HCT116 (cell line): ENCODE data around the gene CXADR. TPM values are rescaled to one million over a fixed set of nuclear protein-coding genes. Genes with fewer than 3 reads are reported as not detected.
"Not testable (repeated sequence)": the region's sequence is repeated elsewhere in the genome, so short reads cannot be mapped to it uniquely, and the experiment has no call there.

Experiments used
- ATAC-seq: fragments of 200-7000 bp; cut with Tn5 transposase; 2 replicates; pipeline ENCODE4 v1.9.1; 2020; ENCODE audit warnings: mild to moderate bottlenecking, moderate library complexity
- BruUV-seq: library from RNA; stranded (reverse); fragments of 400-500 nt; replicated peaks from 2 replicates; lab custom pipeline; 2021; lab: Mats Ljungman, UMichigan
- CTCF ChIA-PET: fragments of 300-600 bp; sonication (Branson Sonifier 250); formaldehyde crosslinking; loops from one replicate; lab custom pipeline; 2021; ENCODE audit warnings: antibody characterized with exemption; lab: Charles Lee
- POLR2A ChIA-PET: fragments of 300-600, 350-600 bp; sonication (Branson Sonifier 250); formaldehyde crosslinking; loops from one replicate; lab custom pipeline; 2021; ENCODE audit warnings: antibody characterized with exemption; lab: Charles Lee
- RAD21 ChIA-PET, 2 experiments: fragments of 300-600 bp; sonication (Branson Sonifier 250); formaldehyde crosslinking; loops; one replicate each; lab custom pipeline; 2023; ENCODE audit warnings: low total read pairs in 2 of 2; ENCODE audit not compliant: uncharacterized antibody in 2 of 2, unreplicated experiment in 2 of 2, low non-redundant PET in 1 of 2; lab: Charles Lee
- DNase-seq: peaks from one replicate; pipeline ENCODE4 v3.0.0-alpha.2; 2010; ENCODE audit warnings: low read depth, low spot score
- H2AFZ ChIP-seq: fragments of 200-600 bp; shearing (Covaris generic), sonication (generic); 2 replicates; pipeline ENCODE4 v1.6.1; 2017; ENCODE audit warnings: low read depth, mixed run types, mixed read lengths, antibody characterized with exemption, low read length; ENCODE audit not compliant: poor library complexity, severe bottlenecking
- H3K27ac ChIP-seq: 2 replicates; pipeline ENCODE4 v1.5.1; 2012; ENCODE audit warnings: low read depth, low read length
- H3K27me3 ChIP-seq: fragments of 200-600 bp; sonication (generic); 2 replicates; pipeline ENCODE4 v1.6.1; 2016; ENCODE audit warnings: mixed run types, low read length, mixed read lengths; ENCODE audit not compliant: insufficient read depth
- H3K36me3 ChIP-seq, 2 experiments: fragments of 200-500 bp in 1 of 2; fragments of 200-600 bp in 1 of 2; sonication (Bioruptor generic) in 1 of 2; sonication (generic) in 1 of 2; 2 replicates each; pipeline versions ENCODE4 v1.5.1 to v1.6.1; 2014 to 2016; ENCODE audit warnings: low read length in 2 of 2, inconsistent platforms in 1 of 2, mixed read lengths in 1 of 2, mixed run types in 1 of 2; ENCODE audit not compliant: insufficient read depth in 2 of 2, control insufficient read depth in 1 of 2
- H3K4me1 ChIP-seq, 2 experiments: fragments of 200-600 bp in 1 of 2; sonication (generic) in 1 of 2; 2 replicates each; pipeline versions ENCODE4 v1.5.1 to v1.6.1; 2012 to 2017; ENCODE audit warnings: low read length in 2 of 2, inconsistent platforms in 1 of 2, mild to moderate bottlenecking in 1 of 2, mixed read lengths in 1 of 2, mixed run types in 1 of 2, moderate library complexity in 1 of 2; ENCODE audit not compliant: insufficient read depth in 2 of 2, control insufficient read depth in 1 of 2
- H3K4me2 ChIP-seq: fragments of 200-600 bp; sonication (generic); 2 replicates; pipeline ENCODE4 v1.6.1; 2017; ENCODE audit warnings: mixed run types, low read length, mixed read lengths
- H3K4me3 ChIP-seq, 2 experiments: fragments of 200-600 bp in 1 of 2; sonication (generic) in 1 of 2; replicated peaks in 1 of 2; 2 replicates each; pipeline ENCODE4 v1.5.1; 2011 to 2016; ENCODE audit warnings: low read length in 2 of 2, control low read depth in 1 of 2, low read depth in 1 of 2, mild to moderate bottlenecking in 1 of 2, mixed read lengths in 1 of 2, mixed run types in 1 of 2
- H3K79me2 ChIP-seq: fragments of 200-600 bp; sonication (generic); 2 replicates; pipeline ENCODE4 v1.6.1; 2017; ENCODE audit warnings: mild to moderate bottlenecking, mixed run types, low read length, moderate library complexity, mixed read lengths; ENCODE audit not compliant: insufficient read depth
- H3K9ac ChIP-seq: fragments of 200-600 bp; sonication (generic); 2 replicates; pipeline ENCODE4 v1.6.1; 2016; ENCODE audit warnings: low read length, mixed read lengths
- H3K9me2 ChIP-seq: fragments of 200-600 bp; sonication (generic), shearing (Covaris generic); 2 replicates; pipeline ENCODE4 v1.6.1; 2017; ENCODE audit warnings: mixed run types, mild to moderate bottlenecking, moderate library complexity; ENCODE audit not compliant: insufficient read depth
- H3K9me3 ChIP-seq, 2 experiments: fragments of 200-500 bp in 1 of 2; fragments of 200-600 bp in 1 of 2; sonication (Bioruptor generic) in 1 of 2; sonication (generic) in 1 of 2; 2 replicates each; pipeline ENCODE4 v1.6.1; 2014 to 2017; ENCODE audit warnings: low read length in 2 of 2, mixed read lengths in 2 of 2, inconsistent platforms in 1 of 2, low read depth in 1 of 2, mild to moderate bottlenecking in 1 of 2, mixed run types in 1 of 2, moderate library complexity in 1 of 2; ENCODE audit not compliant: control insufficient read depth in 1 of 2, insufficient read depth in 1 of 2
- H4K20me1 ChIP-seq: fragments of 200-600 bp; sonication (generic), shearing (Covaris generic); 2 replicates; pipeline ENCODE4 v1.6.1; 2017; ENCODE audit warnings: mixed run types, mild to moderate bottlenecking, moderate library complexity; ENCODE audit not compliant: insufficient read depth
- FOSL1 ChIP-seq: IDR thresholded peaks from 2 replicates; pipeline ENCODE4 v1.6.1; 2012; ENCODE audit warnings: low read depth
- SP1 ChIP-seq: IDR thresholded peaks from 2 replicates; pipeline ENCODE4 v1.6.1; 2012; ENCODE audit warnings: low read depth
- TCF7L2 ChIP-seq: IDR thresholded peaks from 2 replicates; pipeline ENCODE4 v1.7.0; 2011; ENCODE audit warnings: borderline replicate concordance, inconsistent platforms; ENCODE audit not compliant: insufficient read depth, insufficient read length; ENCODE audit errors: extremely low read depth
- YY1 ChIP-seq: IDR thresholded peaks from 2 replicates; pipeline ENCODE4 v1.6.1; 2011; ENCODE audit warnings: low read length, low read depth, moderate library complexity, mild to moderate bottlenecking; ENCODE audit not compliant: insufficient replicate concordance; ENCODE audit errors: extremely low read depth
- intact Hi-C: fragments of 100-400 bp; cut with micrococcal nuclease; formaldehyde crosslinking; loops from 2 replicates; pipeline ENCODE4 v1.10.0; 2022
- total RNA-seq: library from RNA; stranded (reverse); gene quantifications from one replicate; pipeline ENCODE4 v1.2.1, GENCODE V29; 2021; ENCODE audit not compliant: unreplicated experiment
- TF ChIP-seq, protein P1 (sequence below): IDR thresholded peaks from 2 replicates; pipeline ENCODE4 v1.6.1; 2012
- TF ChIP-seq, protein P2 (sequence below): IDR thresholded peaks from 2 replicates; pipeline ENCODE4 v1.6.1; 2012

Gene CXADR
- total RNA-seq, 1 experiment from 2014 or later, result 21.6 TPM

DNA sequence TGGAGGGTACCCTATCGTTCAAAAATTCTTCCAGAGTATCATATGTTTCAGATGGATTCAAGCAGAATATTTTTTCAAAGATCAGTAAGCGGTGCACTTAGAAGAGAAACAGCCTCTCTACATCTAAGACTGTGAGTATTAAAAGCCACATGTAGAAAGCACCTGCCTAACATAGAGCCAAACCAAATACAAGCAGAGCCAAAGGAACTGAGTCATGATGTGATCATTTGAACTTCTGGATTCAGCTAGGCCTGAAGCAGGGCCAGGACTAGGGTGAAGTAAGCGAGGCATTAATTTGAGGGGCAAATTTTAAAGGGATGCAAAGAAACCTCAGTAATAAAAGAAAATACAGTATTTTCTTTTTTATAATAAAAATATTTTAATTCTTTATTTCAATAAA is 23.3 kb upstream of the CXADR start:
- H3K36me3 ChIP-seq, DNase-seq, H2AFZ ChIP-seq, H3K9ac ChIP-seq, H3K9me2 ChIP-seq, H4K20me1 ChIP-seq, POLR2A ChIA-PET, H3K27ac ChIP-seq, BruUV-seq, H3K4me3 ChIP-seq, H3K79me2 ChIP-seq, CTCF ChIA-PET, H3K9me3 ChIP-seq, intact Hi-C loops, RAD21 ChIA-PET: not testable (repeated sequence)
- Histone ChIP-seq H3K4me1 (peaks cover 18 to 20% of the 10 kb centered on the region in 2 experiments), H3K27me3 (peaks cover 20% of the 10 kb centered on the region), H3K4me2 (peak overlapping the region; percentile 21; the same call in 1 of the 2 replicates)
- TF ChIP-seq, protein P1, sequence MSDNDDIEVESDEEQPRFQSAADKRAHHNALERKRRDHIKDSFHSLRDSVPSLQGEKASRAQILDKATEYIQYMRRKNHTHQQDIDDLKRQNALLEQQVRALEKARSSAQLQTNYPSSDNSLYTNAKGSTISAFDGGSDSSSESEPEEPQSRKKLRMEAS, result 0 out of 2 replicates have a peak, but pooled peaks have one; percentile 20
- TF ChIP-seq FOSL1, result peak; percentile 39; the same call in 1 of the 2 replicates
- ATAC-seq, result peak; percentile 80

DNA sequence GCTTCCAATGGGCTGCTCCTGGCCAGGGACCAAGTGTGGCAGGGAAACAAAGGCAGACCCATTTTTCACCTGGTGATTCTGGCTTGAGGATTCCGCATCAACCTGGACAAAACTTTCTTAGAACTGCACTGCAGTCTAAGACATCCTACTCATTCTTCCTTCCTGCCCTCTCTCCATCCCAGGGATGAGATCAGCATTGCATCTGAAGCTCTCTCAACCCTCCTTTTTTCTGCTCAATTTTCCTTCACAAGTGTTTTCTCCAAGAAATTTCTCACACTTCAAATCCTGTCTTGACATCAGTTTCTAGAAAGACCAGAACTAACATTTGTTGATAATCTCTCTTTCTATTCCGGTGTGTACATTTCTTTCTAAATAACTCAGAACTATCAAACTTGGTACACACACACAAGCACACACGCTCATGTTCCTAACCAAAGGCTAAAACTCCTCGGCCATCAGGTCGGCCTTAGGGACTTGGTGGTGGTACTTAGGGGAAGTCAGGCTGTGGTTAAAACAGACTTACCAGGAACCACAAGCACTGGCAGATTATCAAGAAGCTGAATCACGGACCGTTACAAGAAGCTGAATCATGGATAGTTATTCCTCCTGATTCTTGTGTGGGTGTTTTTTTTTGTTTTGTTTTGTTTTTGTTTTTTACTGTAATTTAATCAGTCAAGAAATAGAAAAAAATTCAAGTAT is 21.0 kb upstream of the CXADR start:
- Histone ChIP-seq H3K27me3 (peaks cover 37% of the 10 kb centered on the region), H3K4me1 (peaks cover 18 to 20% of the 10 kb centered on the region in 2 experiments), H3K27ac (no peak overlapping the region), H4K20me1 (no peaks in the 10 kb centered on the region), H3K4me2 (peak overlapping the region; percentile 31; the same call in 1 of the 2 replicates), H3K36me3 (no peaks in the 10 kb centered on the region), H3K9me2 (no peaks in the 10 kb centered on the region), H3K9ac (no peak overlapping the region), H3K79me2 (no peaks in the 10 kb centered on the region), H2AFZ (no peak overlapping the region), H3K9me3 (no peaks in the 10 kb centered on the region), H3K4me3 (no peak overlapping the region)
- ChIA-PET RAD21 (no interaction called here), CTCF (interaction anchor here (0.9 kb wide), 1 partner anchor 105 kb away, joined by 3 read pairs; no protein-coding TSS in a partner anchor), POLR2A (interaction anchor here (0.8 kb wide), 1 partner anchor 20 kb away, joined by 3 read pairs; no protein-coding TSS in a partner anchor)
- TF ChIP-seq TCF7L2, result no peak
- TF ChIP-seq YY1, result no peak
- TF ChIP-seq, protein P2, sequence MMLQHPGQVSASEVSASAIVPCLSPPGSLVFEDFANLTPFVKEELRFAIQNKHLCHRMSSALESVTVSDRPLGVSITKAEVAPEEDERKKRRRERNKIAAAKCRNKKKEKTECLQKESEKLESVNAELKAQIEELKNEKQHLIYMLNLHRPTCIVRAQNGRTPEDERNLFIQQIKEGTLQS, result no peak
- TF ChIP-seq SP1, result no peak
- DNase-seq (peak; percentile 26), ATAC-seq (peak; percentile 70)
- intact Hi-C loops, result loop anchor here (5.0 kb wide), 1 partner anchor 40 kb away; no protein-coding TSS in a partner anchor
- no TSS peak for BruUV-seq
